Muscle of leg (tissue), 9 donors: Measurements from ENCODE around the gene ASB18. TPM values are rescaled to one million over a fixed set of nuclear protein-coding genes. Genes with fewer than 3 reads are reported as not detected.

Experiments
- polyA plus RNA-seq, 8 donors: library from polyadenylated mRNA; unstranded; fragments of 120-200 nt; gene quantifications; one replicate each; pipeline versions ENCODE4 v1.2.1 to v1.2.3, GENCODE V29; 2013; ENCODE audit warnings: inconsistent platforms in 1 of 8, low replicate concordance in 1 of 8; ENCODE audit not compliant: insufficient read length in 8 of 8, insufficient read depth in 1 of 8
- total RNA-seq: library from RNA; stranded (reverse); fragments of 120-200 nt; gene quantifications from one replicate; pipeline ENCODE4 v1.2.4, GENCODE V29; 2013

ASB18 gene
- total and polyA plus RNA-seq, 9 donors = 2.9 to 11.0 (median 5.4) TPM

Other genes starting within 250 kb of the ASB18 start
- not detected for gene GBX2, start 96.0 kb downstream of the ASB18 start, total RNA-seq
- under 1 TPM in 3 of 8 donors, not detected in 5; 0.10 to 0.15 (median 0.14) TPM for gene GBX2, start 96.0 kb downstream of the ASB18 start, polyA plus RNA-seq